GM18861 (cell line): ENCODE results near the gene ARID1A.
A peak's percentile ranks its signal among the peaks of the same experiment; 100 is the strongest.
"Not testable (repeated sequence)": the region's sequence is repeated elsewhere in the genome, so short reads cannot be mapped to it uniquely, and the experiment has no call there.

Source experiments
- ATAC-seq: cut with Tn5 transposase; IDR thresholded peaks from one replicate; pipeline ENCODE4 v1.9.1; 2021; ENCODE audit not compliant: unreplicated experiment

The ARID1A gene

GRCh38 chr1:26695356-26696118, at the start of gene ARID1A:
ARID1A (plus strand) TSS chr1:26696015; CDS start chr1:26696404, 389 bp downstream.
- ATAC-seq: peak; percentile 35

GRCh38 chr1:26664802-26665201, 31.0 kb upstream of the ARID1A start:
- no peak for ATAC-seq

- ATAC-seq: no peak
Observed at GRCh38 chr1:26666855-26667254, 29.0 kb upstream of the ARID1A start.

- ATAC-seq: not testable (repeated sequence)
Observed at GRCh38 chr1:26668106-26668786, 27.6 kb upstream of the ARID1A start.

- peak; percentile 84 for ATAC-seq
Observed at GRCh38 chr1:26677306-26678115, 18.3 kb upstream of the ARID1A start.

GRCh38 chr1:26684763-26685508, 10.9 kb upstream of the ARID1A start:
- ATAC-seq: no peak

- no peak for ATAC-seq
Observed at GRCh38 chr1:26686795-26687194, 9.0 kb upstream of the ARID1A start.

- no peak for ATAC-seq
Observed at GRCh38 chr1:26689504-26689903, 6.3 kb upstream of the ARID1A start.

GRCh38 chr1:26690157-26690556, 5.7 kb upstream of the ARID1A start:
- ATAC-seq: no peak

- ATAC-seq: no peak
Observed at GRCh38 chr1:26690576-26691031, 5.2 kb upstream of the ARID1A start.

- no peak for ATAC-seq
Observed at GRCh38 chr1:26692211-26692792, 3.5 kb upstream of the ARID1A start.

- ATAC-seq: peak; percentile 32
Observed at GRCh38 chr1:26692793-26693490, 2.9 kb upstream of the ARID1A start.

GRCh38 chr1:26693599-26694572, 1.9 kb upstream of the ARID1A start:
- no peak for ATAC-seq

GRCh38 chr1:26694638-26695355, 1.0 kb upstream of the ARID1A start:
- ATAC-seq: no peak

GRCh38 chr1:26696119-26696653, 371 bp downstream of the ARID1A start:
- no peak for ATAC-seq

- ATAC-seq: no peak
Observed at GRCh38 chr1:26696654-26697430, 1.0 kb downstream of the ARID1A start.

GRCh38 chr1:26697431-26697977, 1.7 kb downstream of the ARID1A start:
- no peak for ATAC-seq
